Memory B cell (primary cell): Measurements from ENCODE around the gene CARMIL1.

Experiments
- ATAC-seq: fragments of 150-1000 bp; cut with Tn5 transposase; 2 replicates; pipeline ENCODE4 v1.10.0; 2021; ENCODE audit warnings: low read depth, mild to moderate bottlenecking, moderate library complexity
- DNase-seq, 2 donors: peaks; one replicate each; pipeline ENCODE4 v3.0.0; 2022; ENCODE audit warnings: low spot score in 2 of 2
- H3K27ac Mint-ChIP-seq: one replicate; pipeline ENCODE4 v1.8.0; 2022; ENCODE audit warnings: mild to moderate bottlenecking, moderate library complexity, mixed read lengths
- H3K27me3 Mint-ChIP-seq: one replicate; pipeline ENCODE4 v1.8.0; 2022; ENCODE audit warnings: mixed read lengths
- H3K36me3 Mint-ChIP-seq: one replicate; pipeline ENCODE4 v1.8.0; 2022; ENCODE audit warnings: mild to moderate bottlenecking, mixed read lengths
- H3K4me1 Mint-ChIP-seq: one replicate; pipeline ENCODE4 v1.8.0; 2022; ENCODE audit warnings: mixed read lengths
- H3K4me3 Mint-ChIP-seq: one replicate; pipeline ENCODE4 v1.8.0; 2022; ENCODE audit warnings: mild to moderate bottlenecking, moderate library complexity, mixed read lengths
- H3K9me3 Mint-ChIP-seq: one replicate; pipeline ENCODE4 v1.8.0; 2022; ENCODE audit warnings: mixed read lengths

CARMIL1 gene

DNA sequence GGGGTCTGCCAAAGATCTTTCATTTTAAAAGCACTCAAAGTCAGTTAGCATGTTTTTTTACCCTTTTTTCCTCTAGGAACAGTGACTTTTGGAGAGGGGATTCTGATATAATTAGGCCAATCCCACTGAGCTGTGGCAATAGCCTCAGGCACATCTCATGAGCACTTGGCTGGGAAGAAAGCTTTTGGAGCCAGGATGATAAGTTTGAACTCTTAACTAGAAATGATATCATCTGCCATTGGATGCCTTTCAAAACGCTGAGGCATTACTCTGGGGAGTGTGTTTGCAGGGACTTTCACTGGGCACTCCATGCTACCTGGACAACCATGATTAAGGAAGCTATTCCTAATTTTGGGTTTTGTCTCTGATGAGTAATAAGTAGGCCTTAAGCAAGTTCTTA, 376.5 kb downstream of the CARMIL1 start:
- H3K4me3 Mint-ChIP-seq = no peak overlapping the region
- peaks cover 4% of the 10 kb centered on the region for H3K4me1 Mint-ChIP-seq
- ATAC-seq (no peak), DNase-seq (no peak)
- H3K27ac Mint-ChIP-seq = no peak overlapping the region
- H3K9me3 Mint-ChIP-seq = no peaks in the 10 kb centered on the region
- peaks cover 20% of the 10 kb centered on the region for H3K27me3 Mint-ChIP-seq
- no peaks in the 10 kb centered on the region for H3K36me3 Mint-ChIP-seq

DNA sequence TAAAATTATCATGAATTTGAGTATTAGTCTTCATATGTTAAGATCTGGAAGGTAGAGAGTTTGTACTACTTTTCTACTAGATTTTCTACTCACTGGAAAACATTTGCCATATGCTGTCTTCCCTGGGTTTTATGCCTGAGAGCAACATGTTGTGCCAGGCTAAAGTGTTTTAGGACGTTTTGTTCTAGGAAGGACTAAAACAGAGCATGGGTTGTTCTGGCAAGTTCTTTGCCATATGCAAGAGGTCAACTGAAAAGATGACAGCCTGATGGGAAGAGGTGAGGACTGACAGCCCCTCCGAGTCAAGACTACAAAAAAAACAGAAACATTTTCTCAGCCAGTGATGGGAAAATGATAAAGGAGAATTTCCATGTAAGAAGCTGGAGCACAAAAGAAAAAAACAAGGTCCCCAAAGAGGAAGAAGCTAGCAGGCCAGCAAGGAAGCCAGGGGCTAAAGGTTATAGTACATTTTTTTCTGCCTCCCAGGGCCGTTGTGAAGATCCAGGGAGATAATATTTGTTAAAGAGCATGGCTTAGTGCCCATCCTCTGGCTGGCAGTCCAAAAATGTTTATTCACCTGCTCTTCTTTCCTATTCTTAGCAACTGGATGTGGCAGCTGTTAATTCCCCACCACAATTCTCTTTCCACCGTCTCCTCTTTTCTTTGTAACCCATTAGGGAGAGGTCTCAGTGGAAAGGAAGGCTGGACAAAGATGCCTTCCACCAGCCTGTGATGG, 380.6 kb downstream of the CARMIL1 start:
- no peak overlapping the region for H3K27ac Mint-ChIP-seq
- no peak for DNase-seq
- H3K4me3 Mint-ChIP-seq = no peak overlapping the region
- H3K27me3 Mint-ChIP-seq = peaks cover 9% of the 10 kb centered on the region
- no peak for ATAC-seq
- no peaks in the 10 kb centered on the region for H3K36me3 Mint-ChIP-seq
- no peaks in the 10 kb centered on the region for H3K4me1 Mint-ChIP-seq
- no peaks in the 10 kb centered on the region for H3K9me3 Mint-ChIP-seq

DNA sequence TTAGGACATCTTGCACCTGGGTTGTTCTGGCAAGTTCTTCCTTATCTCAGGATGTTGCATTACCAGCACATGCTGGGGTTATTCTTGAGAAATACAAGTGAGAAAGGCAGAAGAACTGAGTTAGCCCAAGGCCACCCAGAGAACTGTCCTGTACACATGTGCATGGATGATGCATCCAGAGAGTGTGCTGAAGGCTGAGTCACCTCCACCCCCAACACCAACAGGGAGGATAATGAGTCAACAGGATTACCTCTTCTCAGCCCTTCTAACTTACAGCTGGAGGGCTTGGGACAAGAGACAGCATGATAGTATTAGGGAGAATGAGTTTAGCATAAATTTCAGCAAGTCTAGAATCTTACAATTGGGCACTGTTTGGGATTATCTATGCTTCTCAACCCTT, 381.3 kb downstream of the CARMIL1 start:
- Mint-ChIP-seq H3K36me3 (no peaks in the 10 kb centered on the region), H3K27me3 (peaks cover 7% of the 10 kb centered on the region), H3K4me1 (no peaks in the 10 kb centered on the region), H3K27ac (no peak overlapping the region), H3K9me3 (no peaks in the 10 kb centered on the region), H3K4me3 (no peak overlapping the region)
- no peak for DNase-seq
- ATAC-seq = no peak

DNA sequence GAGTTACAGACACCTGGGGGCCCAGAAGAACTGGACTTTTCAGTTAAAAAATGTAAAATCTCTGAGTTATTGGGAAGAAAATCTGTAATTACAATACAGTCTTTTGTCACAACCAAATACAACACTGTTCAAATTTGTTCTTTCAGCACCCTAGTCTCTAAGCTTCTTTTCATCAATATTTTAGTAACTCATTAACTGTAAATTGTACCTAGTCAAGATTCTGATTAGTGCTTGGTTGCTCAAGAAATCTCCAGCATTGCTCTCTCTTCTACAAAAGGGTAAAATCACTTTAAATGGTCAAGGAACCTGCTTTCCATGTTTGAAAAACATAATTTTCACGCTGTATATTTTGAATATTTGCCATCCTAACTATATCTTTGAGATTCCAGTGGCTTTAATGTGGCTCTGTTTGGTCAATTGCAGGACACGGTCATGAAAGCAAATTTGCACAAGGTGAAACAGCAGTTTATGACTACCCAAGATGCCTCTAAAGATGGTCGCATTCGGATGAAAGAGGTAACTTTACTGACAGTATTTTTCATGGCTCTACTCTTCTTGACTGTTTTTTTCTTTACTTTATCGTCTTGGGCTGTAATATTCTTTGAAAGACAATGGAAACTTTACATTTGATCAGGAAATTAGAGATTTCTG, 382.1 kb downstream of the CARMIL1 start:
- ATAC-seq (no peak), DNase-seq (no peak)
- Mint-ChIP-seq H3K4me1 (no peaks in the 10 kb centered on the region), H3K36me3 (no peaks in the 10 kb centered on the region), H3K27ac (no peak overlapping the region), H3K27me3 (peaks cover 7% of the 10 kb centered on the region), H3K4me3 (no peak overlapping the region), H3K9me3 (no peaks in the 10 kb centered on the region)

DNA sequence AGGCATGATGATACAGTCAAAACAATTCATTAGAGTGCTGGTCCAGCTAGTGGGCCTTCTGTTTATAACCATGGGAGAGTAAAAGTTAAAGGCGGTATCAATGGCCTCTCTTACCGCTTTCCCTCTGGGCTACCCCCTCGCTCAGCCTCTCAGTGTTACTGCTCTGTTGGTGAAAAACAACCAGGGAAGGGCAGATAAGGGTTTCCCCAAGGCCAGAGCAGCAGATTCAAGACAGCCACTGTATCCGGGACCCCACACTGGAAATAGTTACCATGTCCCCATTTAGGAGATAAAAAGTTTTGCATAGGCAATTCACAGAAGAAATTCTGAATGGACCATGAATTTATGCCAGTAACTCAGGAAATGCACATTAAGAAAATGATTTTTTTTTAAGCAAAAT, 386.3 kb downstream of the CARMIL1 start:
- DNase-seq = no peak
- no peaks in the 10 kb centered on the region for H3K4me1 Mint-ChIP-seq
- no peak for ATAC-seq
- no peaks in the 10 kb centered on the region for H3K9me3 Mint-ChIP-seq
- H3K27me3 Mint-ChIP-seq = peaks cover 2% of the 10 kb centered on the region
- no peaks in the 10 kb centered on the region for H3K36me3 Mint-ChIP-seq
- H3K4me3 Mint-ChIP-seq = no peak overlapping the region
- H3K27ac Mint-ChIP-seq = no peak overlapping the region

DNA sequence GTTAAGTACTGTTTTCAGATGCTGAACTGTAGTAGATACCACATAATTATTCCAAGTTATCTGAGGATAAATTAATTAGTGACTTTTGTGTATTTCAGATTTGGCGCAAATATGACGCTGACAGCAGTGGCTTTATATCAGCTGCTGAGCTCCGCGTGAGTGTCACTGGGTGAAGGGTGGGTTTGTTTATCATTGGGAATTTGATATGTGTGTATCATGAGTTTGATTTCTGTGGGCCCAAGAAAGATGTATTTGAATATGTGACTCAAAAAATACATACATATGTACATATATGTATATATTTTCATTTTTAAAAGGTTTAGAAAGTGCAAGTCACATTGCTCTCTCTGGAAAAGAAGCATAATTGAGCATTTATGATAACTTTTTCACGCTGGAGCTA, 390.2 kb downstream of the CARMIL1 start:
- no peak for ATAC-seq
- DNase-seq = no peak
- no peaks in the 10 kb centered on the region for H3K36me3 Mint-ChIP-seq
- no peak overlapping the region for H3K27ac Mint-ChIP-seq
- no peaks in the 10 kb centered on the region for H3K4me1 Mint-ChIP-seq
- no peak overlapping the region for H3K4me3 Mint-ChIP-seq
- H3K27me3 Mint-ChIP-seq = peaks cover 5% of the 10 kb centered on the region
- H3K9me3 Mint-ChIP-seq = no peaks in the 10 kb centered on the region
